Measurements from ENCODE around the gene MAGEB1. TPM values are rescaled to one million over a fixed set of nuclear protein-coding genes. Genes with fewer than 3 reads are reported as not detected.

MAGEB1 gene
- total RNA-seq, 1 experiment from 2014 or later, result 0.17 TPM

- Histone ChIP-seq H3K79me1 (ENCODE audit: insufficient read depth, low read depth, low read length, poor library complexity, severe bottlenecking) (no peaks in the 10 kb centered on the region), H3K27me3 (ENCODE audit: insufficient read depth, low read length) (no peaks in the 10 kb centered on the region), H3K4ac (ENCODE audit: low read depth, low read length) (no peak overlapping the region), H2BK5ac (ENCODE audit: insufficient read length, low read length) (no peak overlapping the region), H3K14ac (ENCODE audit: insufficient read depth, low read length) (no peak overlapping the region), H3K23me2 (ENCODE audit: insufficient read length, low read depth, low read length, poor library complexity, severe bottlenecking) (no peaks in the 10 kb centered on the region), H3K56ac (ENCODE audit: insufficient read length, low read depth, low read length) (no peak overlapping the region), H2BK120ac (ENCODE audit: low read depth, low read length, poor library complexity, severe bottlenecking) (no peak overlapping the region), H3K9ac (ENCODE audit: extremely low read depth, insufficient read length, low read length) (no peak overlapping the region), H3K9me3 (ENCODE audit: control insufficient read depth, low read depth, low read length) (no peaks in the 10 kb centered on the region), H2BK20ac (ENCODE audit: low read depth, low read length, poor library complexity, severe bottlenecking) (no peak overlapping the region), H3K4me1 (ENCODE audit: insufficient read depth, low read length) (no peaks in the 10 kb centered on the region; the same call in 1 of the 2 replicates), H2AFZ (ENCODE audit: low read length) (no peak overlapping the region), H4K20me1 (ENCODE audit: control insufficient read depth, insufficient read depth, insufficient read length) (no peaks in the 10 kb centered on the region), H3K79me2 (ENCODE audit: insufficient read depth, low read length) (no peaks in the 10 kb centered on the region), H4K8ac (replicated peaks; ENCODE audit: insufficient read length, low read depth, low read length) (no peak overlapping the region), H2BK12ac (ENCODE audit: insufficient read length, low read depth, low read length) (no peak overlapping the region), H3K23ac (ENCODE audit: insufficient read length, low read depth, low read length) (no peak overlapping the region), H4K91ac (ENCODE audit: insufficient read length, low read depth, low read length) (no peak overlapping the region), H3K27ac (ENCODE audit: insufficient read length, low read depth, low read length) (no peak overlapping the region), H2BK15ac (ENCODE audit: low read depth, low read length) (no peak overlapping the region), H4K5ac (ENCODE audit: insufficient read length, low read depth, low read length) (no peak overlapping the region), H3K18ac (ENCODE audit: insufficient read length, low read depth, low read length) (no peak overlapping the region), H3T11ph (ENCODE audit: low read length) (no peak overlapping the region), H3K4me2 (ENCODE audit: insufficient read depth, insufficient read length, low read length) (no peak overlapping the region), H2AK5ac (ENCODE audit: insufficient read length, low read length) (no peak overlapping the region)
- peak; percentile 63 for DNase-seq
- H3K4me3 Mint-ChIP-seq, result no peak overlapping the region; a peak in 1 of 5 replicates
- TF ChIP-seq, protein P1, sequence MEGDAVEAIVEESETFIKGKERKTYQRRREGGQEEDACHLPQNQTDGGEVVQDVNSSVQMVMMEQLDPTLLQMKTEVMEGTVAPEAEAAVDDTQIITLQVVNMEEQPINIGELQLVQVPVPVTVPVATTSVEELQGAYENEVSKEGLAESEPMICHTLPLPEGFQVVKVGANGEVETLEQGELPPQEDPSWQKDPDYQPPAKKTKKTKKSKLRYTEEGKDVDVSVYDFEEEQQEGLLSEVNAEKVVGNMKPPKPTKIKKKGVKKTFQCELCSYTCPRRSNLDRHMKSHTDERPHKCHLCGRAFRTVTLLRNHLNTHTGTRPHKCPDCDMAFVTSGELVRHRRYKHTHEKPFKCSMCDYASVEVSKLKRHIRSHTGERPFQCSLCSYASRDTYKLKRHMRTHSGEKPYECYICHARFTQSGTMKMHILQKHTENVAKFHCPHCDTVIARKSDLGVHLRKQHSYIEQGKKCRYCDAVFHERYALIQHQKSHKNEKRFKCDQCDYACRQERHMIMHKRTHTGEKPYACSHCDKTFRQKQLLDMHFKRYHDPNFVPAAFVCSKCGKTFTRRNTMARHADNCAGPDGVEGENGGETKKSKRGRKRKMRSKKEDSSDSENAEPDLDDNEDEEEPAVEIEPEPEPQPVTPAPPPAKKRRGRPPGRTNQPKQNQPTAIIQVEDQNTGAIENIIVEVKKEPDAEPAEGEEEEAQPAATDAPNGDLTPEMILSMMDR (conservative IDR thresholded peaks at IDR 0.05), result no peak
- peak overlapping the region in 2 of 3 experiments; percentile 50 to 51; a peak in 1 of 7 replicates for H3K27ac Mint-ChIP-seq
- no peaks in the 10 kb centered on the region for H3K27me3 Mint-ChIP-seq (ENCODE audit: low read depth)
- peaks cover 0 to 42% of the 10 kb centered on the region in 2 experiments; a peak in 4 of 5 replicates for H3K9me3 Mint-ChIP-seq
- WGBS (ENCODE audit: extremely low coverage, insufficient read length, low lambda C conversion rate), result no CpG with 5 or more reads among the region's 1 CpG
- no peaks in the 10 kb centered on the region; a peak in 1 of 7 replicates for H3K36me3 Mint-ChIP-seq (ENCODE audit: insufficient read depth in 1 of 3, low read depth in 3 of 3)
- H3K4me1 Mint-ChIP-seq, result peaks cover 28 to 34% of the 10 kb centered on the region in 2 experiments
Observed at GRCh38 chrX:30228526-30228925, 18.4 kb upstream of the MAGEB1 start.

Measured in H9 (cell line).